NCI-H2196 treated with DMSO at 0.1 percent for 48 hours (cell line): ENCODE measurements around the gene CARD19.

Experiments
- DNase-seq: peaks from one replicate; lab custom pipeline; 2025; ENCODE audit not compliant: unreplicated experiment; lab: John Stamatoyannopoulos, UW

The CARD19 gene

GRCh38 chr9:93117924-93118862, 22.2 kb downstream of the CARD19 start:
- DNase-seq = no peak

GRCh38 chr9:93118863-93119702, 23.1 kb downstream of the CARD19 start:
- no peak for DNase-seq

GRCh38 chr9:93119703-93119952, 23.6 kb downstream of the CARD19 start:
- DNase-seq = no peak

GRCh38 chr9:93119953-93120845, 24.2 kb downstream of the CARD19 start:
- peak; percentile 47 for DNase-seq

GRCh38 chr9:93120846-93121315, 24.9 kb downstream of the CARD19 start:
- DNase-seq = no peak

- DNase-seq = no peak
Observed at GRCh38 chr9:93121316-93122241, 25.6 kb downstream of the CARD19 start.

- no peak for DNase-seq
Observed at GRCh38 chr9:93122721-93123221, 26.8 kb downstream of the CARD19 start.

- DNase-seq = no peak
Observed at GRCh38 chr9:93123561-93124283, 27.7 kb downstream of the CARD19 start.

- DNase-seq = no peak
Observed at GRCh38 chr9:93124793-93125192, 28.8 kb downstream of the CARD19 start.

GRCh38 chr9:93125331-93125894, 29.4 kb downstream of the CARD19 start:
- no peak for DNase-seq

GRCh38 chr9:93126151-93126781, 30.2 kb downstream of the CARD19 start:
- DNase-seq = no peak

- no peak for DNase-seq
Observed at GRCh38 chr9:93126825-93127368, 30.9 kb downstream of the CARD19 start.

- DNase-seq = no peak
Observed at GRCh38 chr9:93127395-93127911, 31.4 kb downstream of the CARD19 start.

- DNase-seq = no peak
Observed at GRCh38 chr9:93128011-93128714, 32.1 kb downstream of the CARD19 start.

GRCh38 chr9:93128715-93129224, 32.8 kb downstream of the CARD19 start:
- DNase-seq = no peak

GRCh38 chr9:93129286-93129685, 33.3 kb downstream of the CARD19 start:
- DNase-seq = no peak
